Vagina (tissue), 2 donors: ENCODE results near the gene CYBC1. TPM values are rescaled to one million over a fixed set of nuclear protein-coding genes. Genes with fewer than 3 reads are reported as not detected.

Experiments
- DNase-seq, 2 donors: peaks; one replicate each; pipeline ENCODE4 v3.0.0-alpha.2; 2017; ENCODE audit errors: extremely low spot score in 2 of 2
- H3K27ac ChIP-seq: fragments of 200-600 bp; sonication (generic); one replicate; pipeline ENCODE4 v1.5.1; 2019
- H3K27me3 ChIP-seq: fragments of 200-600 bp; sonication (generic); one replicate; pipeline ENCODE4 v1.5.1; 2019
- H3K36me3 ChIP-seq, 2 donors: fragments of 200-600 bp; sonication (generic); one replicate each; pipeline ENCODE4 v1.5.1; 2017 to 2019
- H3K4me1 ChIP-seq: fragments of 200-600 bp; sonication (generic); one replicate; pipeline ENCODE4 v1.5.1; 2019
- H3K4me3 ChIP-seq, 2 donors: fragments of 200-600 bp; sonication (generic); 1 replicate in 1 of 2; 2 replicates in 1 of 2; pipeline ENCODE4 v1.5.1; 2016 to 2019
- H3K9me3 ChIP-seq: fragments of 200-600 bp; sonication (generic); one replicate; pipeline ENCODE4 v1.5.1; 2019
- POLR2A ChIP-seq, 2 donors: fragments of 450-650 bp; IDR thresholded peaks; one replicate each; pipeline ENCODE4 v1.6.1; 2017; ENCODE audit warnings: antibody characterized with exemption in 2 of 2, mild to moderate bottlenecking in 2 of 2, moderate library complexity in 2 of 2
- POLR2AphosphoS5 ChIP-seq, 2 donors: sonication (generic); formaldehyde crosslinking; IDR thresholded peaks; one replicate each; pipeline ENCODE4 v1.9.0; 2017; ENCODE audit warnings: antibody characterized with exemption in 2 of 2, mild to moderate bottlenecking in 2 of 2, low read depth in 1 of 2; ENCODE audit not compliant: insufficient read depth in 1 of 2
- intact Hi-C: fragments of 100-400 bp; cut with DNase I; formaldehyde crosslinking; loops from one replicate; pipeline ENCODE4 v1.15.1; 2023
- total RNA-seq: library from RNA; depleted of rRNA; stranded (reverse); fragments of >200 nt; gene quantifications from one replicate; pipeline ENCODE4 v1.2.3, GENCODE V29; 2016
- TF ChIP-seq, protein P1 (sequence below), 3 experiments: fragments of 450-650 bp in 2 of 3; fragments of 200-600 bp in 1 of 3; sonication (generic) in 1 of 3; IDR thresholded peaks; one replicate each; pipeline ENCODE4 v1.5.1; 2017 to 2019; ENCODE audit warnings: antibody characterized with exemption in 3 of 3, mild to moderate bottlenecking in 2 of 3, moderate library complexity in 2 of 3

Gene CYBC1
- total RNA-seq, 1 donor from 2014 or later: 51.6 TPM

DNA sequence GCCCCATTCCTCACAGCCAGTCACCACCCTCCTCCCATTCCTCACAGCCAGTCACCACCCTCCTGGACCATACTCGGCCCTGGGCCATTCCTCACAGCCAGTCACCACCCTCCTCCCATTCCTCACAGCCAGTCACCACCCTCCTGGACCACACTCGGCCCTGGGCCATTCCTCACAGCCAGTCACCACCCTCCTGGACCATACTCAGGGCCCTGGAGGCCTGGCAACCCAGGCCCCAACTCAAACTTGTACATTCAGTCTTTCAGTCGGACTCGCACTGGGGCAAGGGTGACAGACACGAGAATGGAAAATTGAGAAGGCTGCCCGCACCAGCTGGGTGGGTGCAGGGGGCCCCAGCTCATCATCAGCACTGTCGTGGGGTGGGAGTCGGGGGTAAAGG, 38.6 kb upstream of the CYBC1 start:
- Histone ChIP-seq H3K27me3 (no peaks in the 10 kb centered on the region), H3K4me3 (no peak overlapping the region), H3K9me3 (no peaks in the 10 kb centered on the region), H3K36me3 (peaks cover 0 to 25% of the 10 kb centered on the region in 2 donors), H3K27ac (peak overlapping the region; percentile 30), H3K4me1 (peaks cover 17% of the 10 kb centered on the region)
- intact Hi-C loops: loop anchor here (5.0 kb wide), 1 partner anchor 458 kb away; no protein-coding TSS in a partner anchor
- DNase-seq: peak in 1 of 2 donors; percentile 60
- TF ChIP-seq POLR2A (IDR thresholded peaks at IDR 0.05) (no peak), POLR2AphosphoS5 (IDR thresholded peaks at IDR 0.05; ENCODE audit: insufficient read depth in 1 of 2, low read depth in 1 of 2) (no peak)
- TF ChIP-seq, protein P1, sequence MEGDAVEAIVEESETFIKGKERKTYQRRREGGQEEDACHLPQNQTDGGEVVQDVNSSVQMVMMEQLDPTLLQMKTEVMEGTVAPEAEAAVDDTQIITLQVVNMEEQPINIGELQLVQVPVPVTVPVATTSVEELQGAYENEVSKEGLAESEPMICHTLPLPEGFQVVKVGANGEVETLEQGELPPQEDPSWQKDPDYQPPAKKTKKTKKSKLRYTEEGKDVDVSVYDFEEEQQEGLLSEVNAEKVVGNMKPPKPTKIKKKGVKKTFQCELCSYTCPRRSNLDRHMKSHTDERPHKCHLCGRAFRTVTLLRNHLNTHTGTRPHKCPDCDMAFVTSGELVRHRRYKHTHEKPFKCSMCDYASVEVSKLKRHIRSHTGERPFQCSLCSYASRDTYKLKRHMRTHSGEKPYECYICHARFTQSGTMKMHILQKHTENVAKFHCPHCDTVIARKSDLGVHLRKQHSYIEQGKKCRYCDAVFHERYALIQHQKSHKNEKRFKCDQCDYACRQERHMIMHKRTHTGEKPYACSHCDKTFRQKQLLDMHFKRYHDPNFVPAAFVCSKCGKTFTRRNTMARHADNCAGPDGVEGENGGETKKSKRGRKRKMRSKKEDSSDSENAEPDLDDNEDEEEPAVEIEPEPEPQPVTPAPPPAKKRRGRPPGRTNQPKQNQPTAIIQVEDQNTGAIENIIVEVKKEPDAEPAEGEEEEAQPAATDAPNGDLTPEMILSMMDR (IDR thresholded peaks at IDR 0.05): no peak

DNA sequence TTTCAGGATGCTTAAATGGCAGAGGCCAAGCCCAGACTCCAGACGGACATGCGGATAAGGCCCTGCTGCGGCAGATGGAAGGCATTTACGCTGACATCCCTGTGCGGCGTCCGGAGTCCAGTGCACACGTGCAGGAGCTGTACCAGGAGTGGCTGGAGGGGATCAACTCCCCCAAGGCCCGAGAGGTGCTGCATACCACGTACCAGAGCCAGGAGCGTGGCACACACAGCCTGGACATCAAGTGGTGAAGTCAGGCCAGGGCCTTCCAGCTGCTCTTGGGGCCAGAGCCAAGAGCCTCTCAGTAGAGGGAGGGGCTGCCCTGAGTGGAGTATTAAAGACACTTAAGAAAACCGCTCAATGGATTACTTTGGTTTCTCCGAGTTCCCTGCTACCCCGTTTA, 37.4 kb upstream of the CYBC1 start:
- DNase-seq: peak in 1 of 2 donors; percentile 83
- Histone ChIP-seq H3K36me3 (peaks cover 0 to 35% of the 10 kb centered on the region in 2 donors), H3K4me1 (peaks cover 8% of the 10 kb centered on the region), H3K27ac (no peak overlapping the region), H3K9me3 (no peaks in the 10 kb centered on the region), H3K4me3 (no peak overlapping the region), H3K27me3 (no peaks in the 10 kb centered on the region)
- TF ChIP-seq, protein P1 (IDR thresholded peaks at IDR 0.05): no peak
- TF ChIP-seq POLR2AphosphoS5 (IDR thresholded peaks at IDR 0.05; ENCODE audit: insufficient read depth in 1 of 2, low read depth in 1 of 2) (no peak), POLR2A (IDR thresholded peaks at IDR 0.05) (no peak)
- intact Hi-C loops: loop anchor here (5.0 kb wide), 1 partner anchor 459 kb away; no protein-coding TSS in a partner anchor

DNA sequence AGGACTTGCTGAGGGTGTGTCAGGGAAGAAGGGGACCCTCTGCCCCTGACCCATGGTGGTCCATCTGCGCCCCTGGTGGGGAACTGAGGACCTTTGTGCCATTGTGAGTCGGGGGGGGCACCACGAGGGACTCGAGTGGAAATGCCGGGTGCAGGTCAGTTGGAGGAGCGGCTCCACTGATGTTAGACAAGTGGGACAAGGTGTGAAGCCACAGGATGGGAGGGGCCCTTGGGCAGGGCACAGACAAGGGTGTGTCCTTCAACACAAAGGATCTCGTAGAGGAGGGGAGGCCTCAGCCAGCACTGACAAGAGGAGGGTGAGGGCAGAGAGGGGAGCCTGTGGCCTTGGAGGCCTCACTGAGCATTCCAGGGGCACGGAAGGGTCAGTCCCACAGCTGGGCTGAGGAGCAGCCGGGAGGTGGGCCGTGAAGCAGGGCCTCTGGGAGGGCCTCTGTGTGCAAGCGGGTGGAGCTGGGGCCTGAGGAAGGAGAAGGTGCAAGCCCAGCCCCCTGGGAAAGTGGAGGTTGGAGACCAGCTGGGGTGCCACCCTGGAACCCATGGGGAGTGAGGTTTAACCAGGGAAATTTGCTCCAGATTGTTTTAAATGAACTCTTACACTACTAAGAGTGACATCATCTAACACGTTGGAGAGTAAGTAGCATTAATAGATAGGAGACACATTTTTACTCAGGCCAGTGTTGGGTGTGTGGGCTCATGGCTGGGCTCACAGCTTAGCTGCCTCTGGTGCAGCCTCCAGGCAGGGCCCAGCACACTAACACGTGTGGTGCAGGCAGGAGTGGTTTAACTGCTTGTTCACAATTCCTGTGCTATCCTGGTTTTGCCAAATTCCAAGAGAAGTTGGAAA, 35.9 kb upstream of the CYBC1 start:
- H3K36me3 ChIP-seq: peaks cover 0 to 47% of the 10 kb centered on the region in 2 donors
- intact Hi-C loops: loop anchor here (5.0 kb wide), 1 partner anchor 461 kb away; no protein-coding TSS in a partner anchor
- peaks cover 7% of the 10 kb centered on the region for H3K4me1 ChIP-seq
- peak in 1 of 2 donors; percentile 86 for DNase-seq
- H3K27ac ChIP-seq: no peak overlapping the region
- no peaks in the 10 kb centered on the region for H3K9me3 ChIP-seq
- no peak overlapping the region for H3K4me3 ChIP-seq
- H3K27me3 ChIP-seq: no peaks in the 10 kb centered on the region
- TF ChIP-seq, protein P1 (IDR thresholded peaks at IDR 0.05): no peak

DNA sequence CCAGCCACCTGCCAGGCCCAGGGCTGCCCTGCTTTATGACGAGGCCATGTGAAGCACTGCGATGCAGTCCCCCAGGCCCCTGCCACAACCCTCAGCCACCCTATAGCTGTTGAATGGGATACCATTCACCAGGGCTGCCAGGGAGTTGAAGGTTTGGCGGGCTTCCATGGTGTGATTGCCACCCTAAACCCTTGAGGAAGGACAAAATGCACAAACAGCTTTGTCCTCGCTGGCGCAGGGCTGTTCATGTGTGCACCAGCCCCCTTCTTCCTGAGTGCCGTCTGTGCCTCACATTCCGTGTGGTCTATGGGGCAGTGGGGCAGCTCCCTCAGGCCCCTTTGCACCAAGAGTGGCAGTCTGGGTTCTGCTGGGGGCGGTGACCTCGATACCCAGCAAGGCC, 33.3 kb upstream of the CYBC1 start:
- TF ChIP-seq POLR2A (IDR thresholded peaks at IDR 0.05) (no peak), POLR2AphosphoS5 (IDR thresholded peaks at IDR 0.05; ENCODE audit: insufficient read depth in 1 of 2, low read depth in 1 of 2) (no peak)
- TF ChIP-seq, protein P1 (IDR thresholded peaks at IDR 0.05): no peak
- Histone ChIP-seq H3K36me3 (peaks cover 0 to 74% of the 10 kb centered on the region in 2 donors), H3K27me3 (no peaks in the 10 kb centered on the region), H3K9me3 (no peaks in the 10 kb centered on the region), H3K4me1 (no peaks in the 10 kb centered on the region), H3K4me3 (no peak overlapping the region), H3K27ac (no peak overlapping the region)
- no peak for DNase-seq
- intact Hi-C loops: no loop called here

DNA sequence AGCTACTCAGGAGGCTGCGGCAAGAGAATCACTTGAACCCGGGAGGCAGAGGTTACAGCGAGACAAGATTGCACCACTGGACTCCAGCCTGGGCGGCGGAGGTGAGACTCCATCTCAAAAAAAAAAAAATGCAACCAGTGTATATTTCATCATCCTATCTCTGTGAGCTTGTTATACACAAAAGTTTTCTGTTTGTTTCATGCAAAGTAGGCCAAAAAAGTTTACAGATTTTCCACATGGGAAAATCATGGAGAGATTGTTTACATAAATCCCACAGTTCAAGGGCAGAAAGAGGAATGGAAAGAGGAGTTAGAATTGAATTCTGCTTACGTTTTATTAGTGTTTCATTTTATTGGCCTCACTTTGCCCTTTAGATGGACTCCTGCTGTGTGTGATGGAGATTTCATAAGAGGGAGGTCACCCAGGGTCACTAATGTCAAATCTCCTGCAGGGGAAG, 32.7 kb upstream of the CYBC1 start:
- Histone ChIP-seq H3K4me1 (no peaks in the 10 kb centered on the region), H3K27me3 (no peaks in the 10 kb centered on the region), H3K27ac (no peak overlapping the region), H3K36me3 (peaks cover 0 to 80% of the 10 kb centered on the region in 2 donors), H3K4me3 (no peak overlapping the region), H3K9me3 (no peaks in the 10 kb centered on the region)
- TF ChIP-seq POLR2A (IDR thresholded peaks at IDR 0.05): no peak
- no peak for TF ChIP-seq POLR2AphosphoS5 (IDR thresholded peaks at IDR 0.05; ENCODE audit: insufficient read depth in 1 of 2, low read depth in 1 of 2)
- TF ChIP-seq, protein P1 (IDR thresholded peaks at IDR 0.05): no peak
- DNase-seq: no peak
- intact Hi-C loops: no loop called here
